B cell (primary cell): ENCODE data around the gene SH3D19.

Source experiments
- EZH2 ChIP-seq: IDR thresholded peaks from 2 replicates; pipeline ENCODE4 v1.6.1; 2012; ENCODE audit warnings: borderline replicate concordance, low read depth, mild to moderate bottlenecking, moderate library complexity, low read length; ENCODE audit not compliant: insufficient read depth, poor library complexity, severe bottlenecking
- TF ChIP-seq, protein P1 (sequence below): fragments of 200-600 bp; IDR thresholded peaks from one replicate; pipeline ENCODE4 v1.8.0; 2022; ENCODE audit warnings: antibody characterized with exemption, mild to moderate bottlenecking

DNA sequence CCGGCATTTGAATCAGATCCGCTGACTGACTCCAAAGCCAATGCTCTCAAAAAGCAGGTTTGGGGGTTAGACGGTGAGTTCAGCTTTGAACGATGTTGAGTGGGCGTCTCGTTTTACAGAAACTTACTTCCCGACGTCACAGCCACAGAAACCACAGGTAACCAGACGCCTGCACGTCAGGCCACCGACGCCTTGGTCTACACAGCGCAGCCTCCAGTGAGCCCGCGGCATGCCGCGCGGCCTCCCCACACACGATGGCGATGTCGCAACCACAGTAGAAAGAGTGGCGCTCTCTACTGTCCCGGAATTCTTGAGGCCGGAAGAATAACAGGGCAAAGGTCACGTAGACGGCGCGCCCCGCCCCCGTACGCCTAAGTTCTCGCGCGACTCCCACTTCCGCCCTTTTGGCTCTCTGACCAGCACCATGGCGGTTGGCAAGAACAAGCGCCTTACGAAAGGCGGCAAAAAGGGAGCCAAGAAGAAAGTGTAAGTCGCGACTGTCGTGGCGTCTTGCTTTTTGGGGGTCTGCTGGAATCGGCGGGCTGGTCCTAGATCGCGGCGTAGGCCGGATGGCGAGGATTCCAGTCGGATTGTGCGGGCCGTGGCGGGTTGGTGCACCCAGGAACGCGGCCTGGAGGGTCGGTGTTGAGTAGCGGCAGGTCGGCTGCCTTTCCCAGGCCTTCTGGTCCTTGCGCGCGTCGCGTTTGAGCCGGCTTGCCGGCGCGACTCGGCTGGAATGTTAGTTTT, 226.0 kb downstream of the SH3D19 start, which contains the start of gene RPS3A:
- TF ChIP-seq, protein P1, sequence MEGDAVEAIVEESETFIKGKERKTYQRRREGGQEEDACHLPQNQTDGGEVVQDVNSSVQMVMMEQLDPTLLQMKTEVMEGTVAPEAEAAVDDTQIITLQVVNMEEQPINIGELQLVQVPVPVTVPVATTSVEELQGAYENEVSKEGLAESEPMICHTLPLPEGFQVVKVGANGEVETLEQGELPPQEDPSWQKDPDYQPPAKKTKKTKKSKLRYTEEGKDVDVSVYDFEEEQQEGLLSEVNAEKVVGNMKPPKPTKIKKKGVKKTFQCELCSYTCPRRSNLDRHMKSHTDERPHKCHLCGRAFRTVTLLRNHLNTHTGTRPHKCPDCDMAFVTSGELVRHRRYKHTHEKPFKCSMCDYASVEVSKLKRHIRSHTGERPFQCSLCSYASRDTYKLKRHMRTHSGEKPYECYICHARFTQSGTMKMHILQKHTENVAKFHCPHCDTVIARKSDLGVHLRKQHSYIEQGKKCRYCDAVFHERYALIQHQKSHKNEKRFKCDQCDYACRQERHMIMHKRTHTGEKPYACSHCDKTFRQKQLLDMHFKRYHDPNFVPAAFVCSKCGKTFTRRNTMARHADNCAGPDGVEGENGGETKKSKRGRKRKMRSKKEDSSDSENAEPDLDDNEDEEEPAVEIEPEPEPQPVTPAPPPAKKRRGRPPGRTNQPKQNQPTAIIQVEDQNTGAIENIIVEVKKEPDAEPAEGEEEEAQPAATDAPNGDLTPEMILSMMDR: peak; percentile 85
- TF ChIP-seq EZH2: no peak
